BLaER1 (cell line): Measurements from ENCODE around the gene ANKS1A.

ENCODE experiments used
- H3K27ac ChIP-seq: shearing (Covaris generic); formaldehyde crosslinking; 2 replicates; pipeline ENCODE4 v1.8.1; 2022
- H3K27me3 ChIP-seq: shearing (Covaris generic); formaldehyde crosslinking; 2 replicates; pipeline ENCODE4 v1.8.1; 2022
- H3K36me3 ChIP-seq: shearing (Covaris generic); formaldehyde crosslinking; 2 replicates; pipeline ENCODE4 v1.8.1; 2022
- H3K4me1 ChIP-seq: shearing (Covaris generic); formaldehyde crosslinking; 2 replicates; pipeline ENCODE4 v1.8.1; 2022
- H3K4me2 ChIP-seq: shearing (Covaris generic); formaldehyde crosslinking; 2 replicates; pipeline ENCODE4 v1.8.1; 2022
- H3K4me3 ChIP-seq: shearing (Covaris generic); formaldehyde crosslinking; 2 replicates; pipeline ENCODE4 v1.8.1; 2022
- H3K9ac ChIP-seq: shearing (Covaris generic); formaldehyde crosslinking; 2 replicates; pipeline ENCODE4 v1.8.1; 2022
- H3K9me3 ChIP-seq: shearing (Covaris generic); formaldehyde crosslinking; 2 replicates; pipeline ENCODE4 v1.8.1; 2022
- H4K20me1 ChIP-seq: shearing (Covaris generic); formaldehyde crosslinking; 2 replicates; pipeline ENCODE4 v1.8.1; 2022
- Cebpa-rat ChIP-seq: shearing (Covaris generic); IDR thresholded peaks from 2 replicates; pipeline ENCODE4 v1.8.1; 2022

The ANKS1A gene

DNA sequence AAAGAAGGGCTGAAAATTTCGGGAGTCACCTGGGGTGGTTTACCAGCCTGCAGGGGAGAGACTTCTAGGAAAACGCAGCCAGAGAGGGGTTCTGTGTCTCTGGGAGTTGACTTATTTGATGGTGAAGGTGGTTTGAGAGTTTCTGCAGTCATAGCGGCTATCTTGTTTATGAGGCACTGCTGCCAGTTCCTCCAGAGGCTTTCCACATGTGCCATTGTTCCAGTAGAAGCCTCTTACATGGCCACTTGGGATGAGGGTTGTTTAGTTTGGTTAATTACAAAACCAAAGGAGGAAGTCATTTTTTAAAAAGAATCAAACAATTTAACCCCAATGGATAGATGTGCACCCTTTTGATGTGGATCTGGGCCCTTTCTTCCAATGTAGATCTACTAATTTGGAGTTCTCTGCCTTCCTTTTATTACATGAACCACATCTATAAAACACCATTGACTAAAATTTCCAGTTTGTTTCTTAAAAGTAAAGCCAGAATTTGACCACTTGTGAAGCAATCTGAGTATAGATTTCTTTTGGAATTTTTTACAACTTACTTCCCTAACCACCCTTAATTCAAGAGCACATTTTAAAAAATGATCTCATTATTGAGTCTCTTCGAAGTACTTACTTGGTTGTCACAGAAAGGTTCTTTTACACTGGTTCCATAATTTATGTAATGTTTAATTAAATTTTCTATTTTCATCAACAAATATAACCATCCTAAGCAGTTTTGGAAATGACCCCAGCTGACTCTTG lies 154.5 kb downstream of the ANKS1A start:
- H3K9ac ChIP-seq = no peak overlapping the region
- no peaks in the 10 kb centered on the region for H3K27me3 ChIP-seq
- H3K27ac ChIP-seq = peak overlapping the region; percentile 62; the same call in 1 of the 2 replicates
- peaks cover 30% of the 10 kb centered on the region for H3K36me3 ChIP-seq
- TF ChIP-seq Cebpa-rat = no peak
- H4K20me1 ChIP-seq = no peaks in the 10 kb centered on the region
- H3K9me3 ChIP-seq = no peaks in the 10 kb centered on the region
- peaks cover 59% of the 10 kb centered on the region for H3K4me1 ChIP-seq
- peak overlapping the region; percentile 67 for H3K4me2 ChIP-seq
- no peak overlapping the region for H3K4me3 ChIP-seq

- Histone ChIP-seq H3K4me3 (no peak overlapping the region), H3K4me1 (peaks cover 66% of the 10 kb centered on the region), H3K4me2 (peak overlapping the region; percentile 67), H3K9ac (0 out of 2 replicates have a peak overlapping the region, but pooled peaks have one; percentile 21), H3K9me3 (no peaks in the 10 kb centered on the region), H4K20me1 (no peaks in the 10 kb centered on the region), H3K27ac (peak overlapping the region; percentile 62), H3K27me3 (no peaks in the 10 kb centered on the region), H3K36me3 (peaks cover 30% of the 10 kb centered on the region)
- TF ChIP-seq Cebpa-rat = no peak
Measured at GRCh38 chr6:35044145-35044745, 155.2 kb downstream of the ANKS1A start.

DNA sequence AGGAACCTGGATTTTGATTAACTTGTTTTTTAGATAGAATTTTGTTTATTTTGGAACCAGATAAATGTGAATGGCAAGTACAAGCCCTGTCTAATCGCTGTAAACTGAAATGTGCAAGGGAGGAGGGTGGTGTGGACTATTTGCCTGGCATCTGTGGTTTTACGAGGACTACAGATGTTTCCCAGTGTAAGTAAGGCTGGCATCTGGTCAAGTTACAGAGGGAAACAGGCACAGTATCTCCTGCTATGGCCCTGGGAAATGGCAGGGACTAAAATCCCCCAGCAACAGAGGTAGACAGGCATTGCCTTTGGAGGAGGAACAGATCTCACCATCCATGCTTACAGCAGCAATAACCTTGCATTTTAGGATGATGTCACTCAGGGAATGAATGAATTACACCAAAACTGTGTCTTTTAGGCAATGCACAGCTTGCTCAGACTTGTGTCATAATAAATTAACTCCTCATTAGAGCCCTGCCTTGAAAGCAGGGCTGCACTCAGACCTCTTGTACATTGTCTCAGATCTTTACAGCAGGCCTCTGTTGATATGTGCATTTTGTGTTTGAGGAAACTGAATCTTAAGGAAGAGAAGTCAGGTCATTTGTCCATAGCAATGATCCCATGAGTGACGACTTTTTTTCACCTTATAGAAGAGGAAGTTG lies 155.8 kb downstream of the ANKS1A start:
- no peak overlapping the region for H3K4me3 ChIP-seq
- no peaks in the 10 kb centered on the region for H4K20me1 ChIP-seq
- H3K4me2 ChIP-seq = peak overlapping the region; percentile 67
- peaks cover 24% of the 10 kb centered on the region for H3K36me3 ChIP-seq
- 0 out of 2 replicates have a peak overlapping the region, but pooled peaks have one; percentile 21 for H3K9ac ChIP-seq
- peak overlapping the region; percentile 62 for H3K27ac ChIP-seq
- no peaks in the 10 kb centered on the region for H3K27me3 ChIP-seq
- H3K9me3 ChIP-seq = no peaks in the 10 kb centered on the region
- peaks cover 72% of the 10 kb centered on the region for H3K4me1 ChIP-seq
- TF ChIP-seq Cebpa-rat = no peak

GRCh38 chr6:35046103-35046502 lies 157.0 kb downstream of the ANKS1A start:
- H3K36me3 ChIP-seq = peaks cover 25% of the 10 kb centered on the region
- no peak overlapping the region for H3K4me3 ChIP-seq
- H3K27ac ChIP-seq = 0 out of 2 replicates have a peak overlapping the region, but pooled peaks have one; percentile 3
- no peak overlapping the region for H3K9ac ChIP-seq
- TF ChIP-seq Cebpa-rat = no peak
- H3K9me3 ChIP-seq = no peaks in the 10 kb centered on the region
- H3K4me1 ChIP-seq = peaks cover 80% of the 10 kb centered on the region
- peak overlapping the region; percentile 75 for H3K4me2 ChIP-seq
- H3K27me3 ChIP-seq = no peaks in the 10 kb centered on the region
- no peaks in the 10 kb centered on the region for H4K20me1 ChIP-seq

- Histone ChIP-seq H3K4me3 (no peak overlapping the region), H3K27me3 (no peaks in the 10 kb centered on the region), H3K9ac (peak overlapping the region; percentile 38), H3K4me2 (peak overlapping the region; percentile 75), H3K9me3 (no peaks in the 10 kb centered on the region), H3K36me3 (peaks cover 25% of the 10 kb centered on the region), H4K20me1 (no peaks in the 10 kb centered on the region), H3K27ac (peak overlapping the region; percentile 78), H3K4me1 (peaks cover 80% of the 10 kb centered on the region)
- no peak for TF ChIP-seq Cebpa-rat
Measured at GRCh38 chr6:35046862-35047261, 157.8 kb downstream of the ANKS1A start.

DNA sequence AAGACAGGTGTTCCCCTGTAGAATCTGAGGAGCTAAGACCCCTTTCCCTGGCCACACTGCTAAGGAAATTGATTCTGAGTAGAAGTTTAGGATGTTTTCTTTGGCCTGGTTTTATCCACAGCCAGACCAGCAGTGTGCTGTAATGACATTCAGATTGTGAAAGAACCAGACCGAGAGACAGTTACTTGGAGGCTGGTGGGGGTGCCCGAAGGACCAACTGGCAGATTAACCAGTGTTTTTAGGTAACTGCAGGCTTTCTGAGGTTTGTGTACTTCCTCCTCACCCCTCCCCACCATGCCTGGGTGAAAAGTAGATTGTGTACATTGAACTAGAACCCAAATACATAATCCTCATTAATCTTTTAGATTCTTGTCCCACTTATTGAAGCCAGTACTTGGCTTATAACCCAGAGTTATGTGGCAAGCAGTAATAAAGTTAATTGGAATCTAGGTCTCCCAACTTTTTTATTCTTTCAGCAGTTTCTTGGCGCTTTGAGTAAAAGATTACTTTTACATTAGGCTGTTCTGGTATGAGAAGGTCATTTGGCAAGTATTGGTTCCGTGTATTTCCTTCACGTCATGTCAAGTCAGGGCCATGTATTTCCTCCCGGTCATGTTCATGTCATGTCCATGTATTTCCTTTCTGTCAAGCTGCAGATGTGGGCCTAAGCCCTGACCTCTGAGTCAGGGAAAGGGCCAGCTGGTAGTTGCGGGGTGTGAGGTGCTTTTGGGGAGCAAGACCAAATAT lies 158.4 kb downstream of the ANKS1A start:
- peaks cover 80% of the 10 kb centered on the region for H3K4me1 ChIP-seq
- H3K4me2 ChIP-seq = peak overlapping the region; percentile 75
- 0 out of 2 replicates have a peak overlapping the region, but pooled peaks have one; percentile 0 for H3K4me3 ChIP-seq
- H4K20me1 ChIP-seq = no peaks in the 10 kb centered on the region
- H3K27ac ChIP-seq = peak overlapping the region; percentile 78
- H3K27me3 ChIP-seq = no peaks in the 10 kb centered on the region
- peak overlapping the region; percentile 38 for H3K9ac ChIP-seq
- H3K36me3 ChIP-seq = peaks cover 24% of the 10 kb centered on the region
- H3K9me3 ChIP-seq = no peaks in the 10 kb centered on the region
- peak; percentile 64; the same call in 1 of the 2 replicates for TF ChIP-seq Cebpa-rat

- Histone ChIP-seq H3K27ac (peak overlapping the region; percentile 78), H3K9me3 (no peaks in the 10 kb centered on the region), H3K36me3 (peaks cover 25% of the 10 kb centered on the region), H3K4me3 (0 out of 2 replicates have a peak overlapping the region, but pooled peaks have one; percentile 0), H3K9ac (peak overlapping the region; percentile 38; the same call in 1 of the 2 replicates), H4K20me1 (no peaks in the 10 kb centered on the region), H3K4me2 (peak overlapping the region; percentile 75), H3K4me1 (peaks cover 76% of the 10 kb centered on the region), H3K27me3 (no peaks in the 10 kb centered on the region)
- TF ChIP-seq Cebpa-rat = no peak
Measured at GRCh38 chr6:35048031-35048613, 159.1 kb downstream of the ANKS1A start.

DNA sequence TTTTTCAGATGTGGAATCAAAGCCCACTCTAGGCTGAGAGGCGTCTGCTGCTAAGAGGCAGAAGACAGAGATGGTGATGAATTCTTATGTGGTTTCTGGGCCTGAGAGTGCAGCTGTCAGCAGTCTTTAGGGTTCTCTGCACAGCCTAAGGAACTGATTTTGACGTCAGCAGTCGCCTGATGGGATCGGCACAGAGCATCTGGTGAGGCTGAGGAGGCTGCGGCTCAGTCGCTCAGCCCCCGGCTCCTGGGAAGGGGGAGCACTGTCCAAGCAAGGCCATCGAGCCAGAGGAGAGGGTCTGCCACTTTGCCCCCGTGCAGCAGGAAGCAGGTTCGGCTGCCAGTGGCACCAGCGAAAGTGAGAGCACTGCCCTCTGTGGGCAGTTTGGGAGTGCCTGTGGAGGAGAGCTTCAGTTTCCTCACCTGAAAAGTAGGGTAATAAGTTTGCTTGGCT lies 159.6 kb downstream of the ANKS1A start:
- Histone ChIP-seq H4K20me1 (no peaks in the 10 kb centered on the region), H3K4me2 (peak overlapping the region; percentile 75), H3K27me3 (no peaks in the 10 kb centered on the region), H3K36me3 (peaks cover 29% of the 10 kb centered on the region), H3K4me1 (peaks cover 70% of the 10 kb centered on the region), H3K4me3 (no peak overlapping the region), H3K9me3 (no peaks in the 10 kb centered on the region), H3K27ac (peak overlapping the region; percentile 78), H3K9ac (peak overlapping the region; percentile 38; the same call in 1 of the 2 replicates)
- TF ChIP-seq Cebpa-rat = no peak
